ENCODE results near the gene KIF17.

KIF17 gene

GRCh38 chr1:20701446-20701845 is 16.4 kb downstream of the KIF17 start:
- no peak overlapping the region for H3K4me3 ChIP-seq (ENCODE audit: low read depth, low read length)
- TF ChIP-seq CTCF (IDR thresholded peaks at IDR 0.05; ENCODE audit: low read depth, low read length), result no peak

GRCh38 chr1:20700636-20701215 is 17.1 kb downstream of the KIF17 start:
- TF ChIP-seq CTCF (IDR thresholded peaks at IDR 0.05; ENCODE audit: low read depth, low read length), result no peak
- H3K4me3 ChIP-seq (ENCODE audit: low read depth, low read length), result no peak overlapping the region

- no peak overlapping the region for H3K4me3 ChIP-seq (ENCODE audit: low read depth, low read length)
- no peak for TF ChIP-seq CTCF (IDR thresholded peaks at IDR 0.05; ENCODE audit: low read depth, low read length)
Measured at GRCh38 chr1:20699558-20699957, 18.2 kb downstream of the KIF17 start.

DNA sequence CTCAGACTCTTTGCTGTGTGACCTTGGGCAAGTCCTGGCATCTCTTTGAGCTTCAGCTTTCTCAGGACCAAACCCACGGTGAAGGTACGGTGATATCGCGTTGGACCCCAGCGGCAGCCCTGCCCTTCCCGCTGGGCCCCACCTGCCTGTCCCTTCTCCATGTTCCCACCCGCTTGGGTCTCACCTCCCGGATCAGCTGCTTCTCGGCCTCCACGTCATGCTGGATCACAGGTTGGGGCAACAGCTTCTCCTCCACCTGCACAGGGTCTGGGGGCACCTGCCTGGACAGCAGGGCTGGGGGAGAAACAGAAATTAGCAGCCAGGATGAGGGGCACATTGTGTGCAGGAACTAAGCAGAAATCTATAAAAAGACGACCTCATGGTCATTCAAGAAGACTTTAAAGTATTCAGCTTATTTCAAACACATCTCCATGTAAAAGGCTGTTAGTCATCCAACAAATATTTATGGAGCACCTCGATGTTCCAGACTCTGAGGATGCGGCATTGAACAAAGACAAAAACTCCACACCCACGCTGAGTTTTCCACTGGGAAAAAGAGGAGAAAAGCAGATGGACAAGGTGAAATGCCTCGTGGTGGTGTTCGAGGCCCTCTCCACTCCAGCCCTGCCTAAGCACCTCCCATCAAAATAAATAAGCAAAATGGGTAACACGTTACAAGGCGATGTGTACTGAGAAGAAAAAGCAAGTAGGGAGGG is 19.5 kb downstream of the KIF17 start:
- TF ChIP-seq CTCF (IDR thresholded peaks at IDR 0.05; ENCODE audit: low read depth, low read length), result no peak
- H3K4me3 ChIP-seq (ENCODE audit: low read depth, low read length), result peak overlapping the region; percentile 20; the same call in 1 of the 2 replicates

DNA sequence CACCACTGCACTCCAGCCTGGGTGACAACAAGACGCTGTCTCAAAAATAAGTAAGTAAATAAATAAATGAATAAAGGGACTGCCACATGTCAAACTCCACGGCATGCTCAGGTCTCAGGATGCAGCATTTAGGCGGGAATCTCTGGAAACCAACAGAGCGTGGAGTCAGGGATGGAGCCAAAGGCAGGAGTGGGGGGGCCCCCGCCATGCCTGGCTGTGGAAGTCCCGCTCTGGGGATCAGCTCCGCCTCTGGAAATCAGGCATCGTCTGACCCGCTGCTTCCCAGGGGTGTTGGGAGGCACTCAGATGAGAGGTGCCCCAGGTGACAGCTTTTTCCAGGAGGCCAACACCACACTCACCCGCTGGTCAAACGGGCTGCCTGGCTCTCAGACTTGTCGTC is 20.2 kb downstream of the KIF17 start:
- H3K4me3 ChIP-seq (ENCODE audit: low read depth, low read length), result peak overlapping the region; percentile 63
- no peak for TF ChIP-seq CTCF (IDR thresholded peaks at IDR 0.05; ENCODE audit: low read depth, low read length)

DNA sequence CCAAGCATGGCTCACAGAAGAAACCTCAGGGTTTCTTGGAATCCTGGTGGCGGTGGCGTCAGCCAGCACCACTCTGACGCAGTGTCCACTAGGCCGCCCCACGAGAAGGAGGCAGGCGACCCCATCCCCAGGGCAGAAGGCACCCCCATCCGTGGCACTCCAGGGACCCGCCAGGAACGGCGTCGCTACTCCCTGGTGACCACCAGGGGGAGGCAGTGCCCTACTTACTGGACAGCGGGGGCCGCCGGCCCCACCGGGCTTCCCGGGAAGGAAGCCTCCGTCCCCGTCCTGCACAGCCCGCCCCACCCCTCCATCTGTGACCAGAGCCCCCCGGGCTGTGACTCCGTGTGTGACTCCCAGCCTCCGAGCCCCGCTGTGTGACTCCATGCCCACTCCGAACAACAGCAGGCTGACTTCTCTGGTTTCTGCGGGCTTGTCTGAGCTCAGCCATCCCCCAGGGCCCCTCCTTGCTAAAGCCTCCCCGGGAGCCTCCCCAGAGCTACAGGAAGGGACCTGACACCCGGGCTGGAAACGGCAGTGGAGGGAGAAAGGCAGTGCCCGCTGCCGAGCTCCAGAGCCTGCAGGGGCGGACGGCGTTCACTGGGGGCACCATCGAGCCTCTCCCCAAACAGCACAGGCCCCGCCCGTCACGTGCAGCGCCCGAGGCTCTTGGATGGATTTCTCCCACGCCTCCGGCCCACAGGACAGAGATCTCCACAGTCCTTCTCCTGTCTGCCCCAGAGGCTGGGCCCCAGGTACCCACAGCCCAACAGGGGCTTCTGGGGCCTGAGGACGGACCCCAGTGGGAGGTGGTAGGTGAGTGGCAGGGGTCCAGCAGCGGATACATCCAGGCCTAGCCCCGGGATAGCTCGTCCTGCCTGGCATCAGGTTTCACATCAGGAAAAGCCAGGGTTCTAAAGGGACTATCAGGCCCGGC is 21.1 kb downstream of the KIF17 start:
- H3K4me3 ChIP-seq (ENCODE audit: low read depth, low read length), result peak overlapping the region; percentile 63
- TF ChIP-seq CTCF (IDR thresholded peaks at IDR 0.05; ENCODE audit: low read depth, low read length), result peak; percentile 59
